Endodermal cell (in vitro differentiated cells): ENCODE data around the gene CLTB. TPM values are rescaled to one million over a fixed set of nuclear protein-coding genes. Genes with fewer than 3 reads are reported as not detected.

Experiments
- DNase-seq: peaks from one replicate; pipeline ENCODE4 v3.0.0-alpha.2; 2017
- H3K27ac ChIP-seq: 2 replicates; pipeline ENCODE4 v1.5.1; 2013; ENCODE audit warnings: mild to moderate bottlenecking, low read depth, low read length, moderate library complexity
- H3K27me3 ChIP-seq: 2 replicates; pipeline ENCODE4 v1.6.1; 2013; ENCODE audit warnings: mild to moderate bottlenecking, low read length, moderate library complexity; ENCODE audit not compliant: insufficient read depth, control insufficient read depth, poor library complexity, severe bottlenecking
- H3K36me3 ChIP-seq: 2 replicates; pipeline ENCODE4 v1.7.0; 2013; ENCODE audit warnings: mild to moderate bottlenecking, low read length, moderate library complexity; ENCODE audit not compliant: control insufficient read depth, insufficient read depth
- H3K4me1 ChIP-seq: one replicate; pipeline ENCODE4 v1.7.0; 2013; ENCODE audit warnings: low read length; ENCODE audit not compliant: control insufficient read depth, insufficient read depth
- H3K4me3 ChIP-seq: 2 replicates; pipeline ENCODE4 v1.5.1; 2013; ENCODE audit warnings: mild to moderate bottlenecking, low read length, moderate library complexity
- H3K9ac ChIP-seq: 2 replicates; pipeline ENCODE4 v1.6.1; 2013; ENCODE audit warnings: mild to moderate bottlenecking, low read length, moderate library complexity; ENCODE audit not compliant: poor library complexity, severe bottlenecking; ENCODE audit errors: extremely low read depth
- H3K9me3 ChIP-seq: 2 replicates; pipeline ENCODE4 v1.6.1; 2013; ENCODE audit warnings: mild to moderate bottlenecking, low read length, moderate library complexity; ENCODE audit not compliant: control insufficient read depth
- H3K27ac Mint-ChIP-seq: 2 replicates; pipeline ENCODE4 v1.8.0; 2020; ENCODE audit warnings: mixed read lengths
- H3K27me3 Mint-ChIP-seq: 2 replicates; pipeline ENCODE4 v1.8.0; 2021; ENCODE audit warnings: mild to moderate bottlenecking, mixed read lengths; ENCODE audit not compliant: insufficient read depth
- H3K36me3 Mint-ChIP-seq: 2 replicates; pipeline ENCODE4 v1.8.0; 2020; ENCODE audit warnings: low read depth, mixed read lengths
- H3K4me1 Mint-ChIP-seq: 2 replicates; pipeline ENCODE4 v1.8.0; 2020; ENCODE audit warnings: mixed read lengths
- H3K4me3 Mint-ChIP-seq: 2 replicates; pipeline ENCODE4 v1.8.0; 2020; ENCODE audit warnings: mild to moderate bottlenecking, moderate library complexity, mixed read lengths
- H3K9me3 Mint-ChIP-seq: 2 replicates; pipeline ENCODE4 v1.8.0; 2020; ENCODE audit warnings: mild to moderate bottlenecking, mixed read lengths
- CTCF ChIP-seq: fragments of 200-600 bp; sonication (generic); conservative IDR thresholded peaks from 2 replicates; pipeline ENCODE4 v1.5.0; 2021; ENCODE audit warnings: antibody characterized with exemption, mild to moderate bottlenecking
- WGBS, 2 experiments: methylation state at CpG; one replicate each; pipeline versions ENCODE4 v1.1.5 to v1.1.7; 2013; ENCODE audit warnings: missing lambda C conversion rate in 2 of 2, mixed read lengths in 1 of 2; ENCODE audit not compliant: insufficient coverage in 1 of 2, insufficient read length in 1 of 2; 5-methylcytosine and 5-hydroxymethylcytosine counted together
- total RNA-seq, 2 donors: library from RNA; stranded (reverse); fragmentation: NEBNext Ultra II Directional in 1 of 2; extraction: Animal tissue kit (Norgen Biotek cat#: 25700) in 1 of 2; gene quantifications; 2 replicates in 1 of 2; 3 replicates in 1 of 2; pipeline ENCODE4 v1.2.1, GENCODE V29; 2021

Gene CLTB
- total RNA-seq, 2 donors from 2014 or later: 40.9 to 49.7 TPM

- no peak for TF ChIP-seq CTCF
These were observed 31.9 kb downstream of the CLTB start for GRCh38 chr5:176384366-176384930.

GRCh38 chr5:176383961-176384360, 32.4 kb downstream of the CLTB start:
- H3K9me3 ChIP-seq: no peaks in the 10 kb centered on the region
- no peak overlapping the region for H3K4me3 ChIP-seq
- H3K9me3 Mint-ChIP-seq: no peaks in the 10 kb centered on the region
- H3K27me3 Mint-ChIP-seq: no peaks in the 10 kb centered on the region
- no peak overlapping the region for H3K27ac Mint-ChIP-seq
- H3K4me1 Mint-ChIP-seq: peaks cover 9% of the 10 kb centered on the region
- peaks cover 52% of the 10 kb centered on the region for H3K36me3 ChIP-seq
- TF ChIP-seq CTCF: no peak
- peaks cover 52% of the 10 kb centered on the region for H3K36me3 Mint-ChIP-seq
- peaks cover 6% of the 10 kb centered on the region for H3K4me1 ChIP-seq
- H3K4me3 Mint-ChIP-seq: no peak overlapping the region
- 95 to 97% methylated on average over 8 to 9 of the region's 9 CpGs for WGBS, 2 experiments
- no peaks in the 10 kb centered on the region for H3K27me3 ChIP-seq
- no peak for DNase-seq
- H3K9ac ChIP-seq: no peak overlapping the region
- H3K27ac ChIP-seq: no peak overlapping the region

More at GRCh38 chr5:176384366-176384930, 31.9 kb downstream of the CLTB start:
- no peak overlapping the region for H3K9ac ChIP-seq
- Mint-ChIP-seq H3K27ac (no peak overlapping the region), H3K9me3 (no peaks in the 10 kb centered on the region), H3K36me3 (peaks cover 49% of the 10 kb centered on the region), H3K4me1 (peaks cover 9% of the 10 kb centered on the region), H3K27me3 (no peaks in the 10 kb centered on the region), H3K4me3 (no peak overlapping the region)
- H3K27ac ChIP-seq: no peak overlapping the region
- no peak for DNase-seq
- H3K4me3 ChIP-seq: no peak overlapping the region
- H3K36me3 ChIP-seq: peaks cover 52% of the 10 kb centered on the region
- no peaks in the 10 kb centered on the region for H3K9me3 ChIP-seq
- H3K27me3 ChIP-seq: no peaks in the 10 kb centered on the region
- 94 to 96% methylated on average over 4 to 8 of the region's 8 CpGs for WGBS, 2 experiments
- H3K4me1 ChIP-seq: peaks cover 6% of the 10 kb centered on the region

GRCh38 chr5:176383248-176383905, 33.0 kb downstream of the CLTB start:
- DNase-seq: no peak
- Histone ChIP-seq H3K9me3 (no peaks in the 10 kb centered on the region), H3K36me3 (peaks cover 52% of the 10 kb centered on the region), H3K9ac (no peak overlapping the region), H3K4me1 (peaks cover 6% of the 10 kb centered on the region), H3K27ac (no peak overlapping the region), H3K27me3 (no peaks in the 10 kb centered on the region), H3K4me3 (no peak overlapping the region)
- no peak for TF ChIP-seq CTCF
- Mint-ChIP-seq H3K4me1 (peaks cover 9% of the 10 kb centered on the region), H3K4me3 (no peak overlapping the region), H3K36me3 (peaks cover 52% of the 10 kb centered on the region), H3K9me3 (no peaks in the 10 kb centered on the region), H3K27ac (no peak overlapping the region), H3K27me3 (no peaks in the 10 kb centered on the region)
- 94 to 95% methylated on average over 11 to 15 of the region's 15 CpGs for WGBS, 2 experiments
